Stimulated activated CD4-positive, alpha-beta T cell treated with anti-CD3 and anti-CD28 coated beads, Interleukin-12 subunit alpha, Interleukin-12 subunit beta, amount 100 ng/mL, for 4 hours (primary cell): Measurements from ENCODE around the gene NHLH1.
"Not testable (repeated sequence)": the region's sequence is repeated elsewhere in the genome, so short reads cannot be mapped to it uniquely, and the experiment has no call there.

Experiments
- DNase-seq: peaks from one replicate; pipeline ENCODE4 v3.0.0-alpha.2; 2020

NHLH1 gene

DNA sequence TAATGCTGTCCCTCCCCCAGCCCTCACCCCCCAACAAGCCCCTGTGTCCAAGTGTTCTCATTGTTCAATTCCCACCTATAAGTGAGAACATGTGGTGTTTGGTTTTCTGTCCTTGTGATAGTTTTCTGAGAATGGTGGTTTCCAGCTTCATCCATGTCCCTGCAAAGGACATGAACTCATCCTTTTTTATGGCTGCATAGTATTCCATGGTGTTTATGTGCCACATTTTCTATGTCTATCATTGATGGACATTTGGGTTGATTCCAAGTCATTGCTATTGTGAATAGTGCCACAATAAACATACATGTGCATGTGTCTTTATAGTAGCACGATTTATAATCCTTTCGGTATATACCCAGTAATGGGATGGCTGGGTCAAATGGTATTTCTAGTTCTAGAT, 17.9 kb downstream of the NHLH1 start:
- DNase-seq: not testable (repeated sequence)

DNA sequence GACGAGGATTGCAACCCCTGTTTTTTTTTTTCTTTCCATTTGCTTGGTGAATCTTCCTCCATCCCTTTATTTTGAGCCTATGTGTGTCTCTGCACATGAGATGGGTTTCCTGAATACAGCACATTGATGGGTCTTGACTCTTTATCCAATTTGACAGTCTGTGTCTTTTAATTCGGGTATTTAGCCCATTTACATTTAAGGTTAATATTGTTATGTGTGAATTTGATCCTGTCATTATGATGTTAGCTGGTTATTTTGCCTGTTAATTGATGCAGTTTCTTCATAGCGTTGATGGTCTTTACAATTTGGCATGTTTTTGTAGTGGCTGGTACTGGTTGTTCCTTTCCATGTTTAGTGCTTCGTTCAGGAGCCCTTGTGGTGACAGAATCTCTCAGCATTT, 21.5 kb downstream of the NHLH1 start:
- not testable (repeated sequence) for DNase-seq

DNA sequence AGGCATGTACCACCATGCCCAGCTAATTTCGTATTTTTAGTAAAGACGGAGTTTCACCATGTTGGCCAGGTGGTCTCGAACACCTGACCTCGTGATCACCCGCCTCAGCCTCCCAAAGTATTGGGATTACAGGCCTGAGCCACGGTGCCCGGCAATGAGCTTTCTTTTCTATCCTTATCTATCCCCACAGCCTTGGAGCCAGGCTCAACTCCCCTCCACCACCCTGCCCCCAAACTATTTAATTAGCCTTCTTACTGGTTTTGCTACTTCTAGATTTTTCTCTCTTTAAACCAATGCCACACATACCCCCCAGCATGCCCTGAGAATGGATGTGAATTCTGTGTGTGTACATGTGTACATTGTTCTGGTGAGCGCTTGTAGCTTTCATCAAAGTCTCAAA, 27.8 kb downstream of the NHLH1 start:
- no peak for DNase-seq

DNA sequence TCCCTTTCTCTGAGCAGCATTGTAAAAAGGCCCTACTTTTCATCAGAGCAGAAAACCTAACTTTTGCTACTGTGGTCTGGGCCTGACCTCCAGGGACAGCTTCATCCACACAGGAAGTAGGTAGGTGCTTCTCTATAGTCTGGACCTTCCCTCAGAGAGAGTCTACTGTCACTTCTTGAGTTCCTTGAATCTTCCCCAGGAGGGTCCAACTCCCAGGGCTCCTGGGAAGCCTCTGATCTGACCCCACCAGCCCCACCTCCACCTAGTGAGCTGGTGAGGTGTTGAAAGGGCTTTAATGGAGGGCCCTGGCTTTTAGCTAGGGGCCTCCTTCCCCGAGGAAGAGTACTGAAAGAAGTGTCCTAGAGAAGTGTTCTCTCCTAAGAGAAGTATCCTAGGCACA, 30.8 kb downstream of the NHLH1 start:
- DNase-seq: no peak

DNA sequence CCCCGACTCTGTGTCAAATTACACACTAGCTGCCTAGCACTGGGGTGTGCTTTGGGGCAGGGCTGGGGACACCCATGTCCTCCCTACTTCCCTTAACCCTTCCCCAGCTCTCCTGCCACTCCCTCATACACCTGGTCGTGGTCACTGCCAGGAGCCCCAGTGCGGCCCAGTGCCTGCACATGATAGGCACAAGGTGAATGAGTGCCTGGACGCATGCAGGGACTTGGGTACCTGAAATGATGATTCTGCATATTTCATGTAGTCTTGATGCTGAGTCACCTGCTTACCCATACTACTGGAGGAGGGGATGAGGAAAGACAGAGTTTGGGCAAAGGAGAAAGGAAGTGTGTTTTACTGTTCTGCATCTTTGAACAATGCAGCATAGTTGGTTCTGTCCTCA, 32.0 kb downstream of the NHLH1 start:
- no peak for DNase-seq

DNA sequence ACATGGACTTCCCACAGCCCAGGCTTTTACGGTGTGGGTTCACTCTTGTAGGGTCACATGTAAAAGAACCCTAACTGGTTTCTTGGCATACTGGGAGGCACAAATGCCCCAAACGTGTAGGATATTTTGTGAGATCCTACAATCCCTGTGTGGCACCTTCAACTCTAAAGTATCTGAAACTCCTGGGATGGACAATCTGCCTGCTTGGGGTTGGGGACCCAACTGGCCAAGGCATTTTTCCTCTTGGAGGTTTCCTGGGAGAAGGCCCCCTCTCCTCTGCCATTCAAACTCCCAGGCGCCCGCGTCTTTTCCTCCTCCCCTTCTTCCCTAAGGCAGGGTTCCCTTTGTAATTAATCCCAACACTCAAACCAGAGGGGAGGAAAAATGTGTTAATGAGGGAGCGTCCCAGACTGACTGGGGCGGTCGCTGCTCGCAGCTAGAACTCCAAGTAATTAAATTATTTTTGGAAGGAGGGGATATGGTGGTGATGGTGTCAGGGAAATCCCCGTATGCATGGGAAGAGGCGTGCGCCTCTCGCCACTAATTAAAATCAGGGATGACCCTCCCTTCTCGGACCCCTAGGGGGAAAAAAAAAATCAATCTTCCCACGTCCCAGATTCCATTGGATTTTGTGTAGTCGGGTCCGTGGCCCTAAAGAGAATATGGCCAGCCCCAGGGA, 32.8 kb downstream of the NHLH1 start:
- DNase-seq: no peak

DNA sequence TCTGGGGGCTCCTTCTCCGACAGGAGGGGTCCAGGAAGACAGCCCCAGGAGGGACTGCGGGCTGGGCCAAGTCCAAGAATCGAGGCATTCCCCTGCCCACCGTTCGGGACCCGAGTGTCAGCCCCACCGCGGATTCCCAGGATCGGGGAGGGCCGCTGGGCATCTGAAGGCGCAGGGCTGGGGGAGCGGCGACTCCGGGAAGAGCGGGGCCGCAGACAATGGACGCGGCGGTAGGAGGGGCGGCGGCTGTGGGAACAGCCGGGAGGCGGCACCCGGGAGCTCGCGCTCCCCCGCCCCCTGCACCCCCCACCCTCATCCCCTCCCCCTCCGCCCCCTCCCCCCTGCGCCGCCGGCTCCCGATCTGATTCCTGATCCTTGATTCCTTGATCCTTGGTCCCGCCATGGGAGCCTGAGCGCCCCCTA, 33.4 kb downstream of the NHLH1 start, which contains the start of gene VANGL2:
VANGL2 (plus strand) TSS at position 342 of the 423 bp plus-strand sequence. CDS start 15,274 bp downstream, outside the sequence.
- DNase-seq: peak; percentile 45

DNA sequence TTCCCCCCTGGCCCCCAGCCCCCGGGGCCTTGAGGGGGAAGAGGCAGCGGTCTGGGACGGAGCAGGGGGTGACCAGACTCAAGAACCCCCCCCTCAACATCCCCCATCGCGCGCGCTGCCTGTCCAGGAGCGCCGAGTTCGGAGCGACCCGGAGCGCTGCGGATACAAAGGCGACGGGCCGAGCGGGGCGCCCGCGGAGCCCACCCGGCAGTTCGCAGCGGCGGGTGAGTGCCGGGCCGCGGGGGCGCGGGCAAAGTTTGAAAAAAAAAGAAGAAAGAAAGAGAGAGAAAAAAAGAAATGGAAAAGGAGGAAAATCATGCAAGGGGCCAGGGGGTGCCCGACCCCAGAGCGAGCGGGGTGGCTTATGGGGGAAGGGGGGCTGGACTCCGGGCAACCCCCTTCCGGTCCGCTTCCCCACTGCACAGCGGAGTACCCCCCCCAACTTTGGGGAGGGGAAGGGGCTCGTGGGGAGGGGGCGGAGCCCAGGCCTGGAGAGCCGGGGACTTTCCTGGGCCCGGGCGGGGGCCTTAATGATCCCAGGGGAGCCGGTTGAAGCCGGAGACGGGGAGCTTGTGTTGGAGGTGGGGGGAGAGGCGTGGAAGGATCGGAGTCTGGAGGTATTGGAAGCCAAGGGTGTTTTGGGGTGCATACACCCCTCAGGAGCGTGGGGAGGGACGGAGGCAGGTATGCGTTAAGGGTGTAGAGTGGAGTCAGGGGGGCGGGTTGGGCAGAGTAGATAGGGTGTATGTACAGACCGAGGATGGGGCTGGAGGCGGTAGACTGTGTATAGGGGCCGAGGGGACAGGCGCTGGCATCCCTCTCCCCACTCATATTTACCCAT, 34.0 kb downstream of the NHLH1 start:
- no peak for DNase-seq

DNA sequence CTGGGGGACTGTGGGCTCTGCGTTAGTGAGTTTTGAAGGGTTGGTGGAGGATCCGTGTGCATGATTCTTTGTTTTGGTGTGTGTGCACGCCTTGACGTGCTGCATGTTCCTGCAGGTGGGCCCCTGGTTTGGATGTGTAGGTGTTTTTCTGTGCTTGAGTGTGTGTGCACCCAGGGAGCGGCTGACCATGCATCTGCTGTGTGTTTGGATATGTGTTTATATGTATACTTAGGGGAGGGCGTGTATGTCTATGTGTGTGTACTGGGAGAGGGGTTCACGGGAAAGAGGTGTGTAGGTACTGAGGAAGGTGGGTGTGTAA, 34.6 kb downstream of the NHLH1 start:
- DNase-seq: no peak

DNA sequence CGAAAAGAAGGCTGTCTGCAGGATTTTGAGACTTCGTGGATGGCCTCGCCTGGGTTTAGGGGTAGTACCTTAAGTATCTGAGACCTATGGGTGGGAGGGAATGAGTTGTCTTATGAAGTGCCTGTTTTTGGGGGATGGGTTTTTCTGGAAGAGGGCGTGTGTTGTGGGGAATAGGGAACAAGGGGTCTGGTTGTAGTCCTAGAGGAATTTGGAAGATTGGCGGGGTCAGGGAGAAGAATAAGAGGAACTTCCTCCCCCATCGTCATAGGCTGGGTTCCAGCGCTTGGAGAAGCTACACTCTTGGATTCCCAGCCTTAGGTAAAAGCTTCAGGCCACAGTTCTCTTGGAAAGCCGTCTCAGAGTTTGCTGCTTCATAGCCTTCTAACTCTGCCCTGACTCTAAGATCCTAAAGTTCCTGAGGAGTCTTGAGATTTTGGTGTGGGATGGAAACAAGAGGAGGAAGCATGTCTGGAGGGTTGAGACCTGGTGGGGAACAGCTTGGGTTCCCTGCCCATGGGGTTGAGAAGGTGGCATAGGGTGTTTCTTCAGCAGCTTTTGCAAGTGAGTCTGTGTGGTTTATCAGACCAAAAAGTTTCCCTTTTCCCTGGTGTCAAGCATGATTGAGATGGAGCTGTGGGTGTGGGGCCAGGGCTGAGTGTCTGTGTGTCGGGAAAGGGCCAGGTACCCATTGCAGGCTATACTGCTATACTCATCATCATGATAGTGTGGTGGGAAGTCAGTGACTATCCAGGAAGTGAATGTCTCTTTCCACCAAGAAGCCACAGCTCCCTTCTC, 35.3 kb downstream of the NHLH1 start:
- no peak for DNase-seq

DNA sequence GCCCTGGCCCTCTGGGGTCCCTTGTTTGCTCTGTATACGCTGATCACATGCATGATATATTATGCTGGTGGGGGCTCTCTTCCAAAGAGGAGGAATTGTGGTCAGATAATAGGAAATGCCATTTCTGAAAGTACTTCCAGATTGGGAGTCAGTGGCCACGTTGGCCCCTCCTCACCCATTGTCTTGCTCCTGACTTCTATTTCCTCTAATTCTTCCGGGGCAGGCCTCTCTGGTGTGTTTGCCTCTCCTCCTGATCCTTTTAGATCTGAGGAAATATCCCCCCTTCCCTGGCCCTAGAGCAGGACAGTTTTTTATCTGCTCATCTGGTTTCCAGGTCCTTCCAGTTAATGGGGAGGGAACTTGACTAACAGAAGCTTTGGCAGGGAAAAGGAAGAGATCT, 36.4 kb downstream of the NHLH1 start:
- DNase-seq: no peak

DNA sequence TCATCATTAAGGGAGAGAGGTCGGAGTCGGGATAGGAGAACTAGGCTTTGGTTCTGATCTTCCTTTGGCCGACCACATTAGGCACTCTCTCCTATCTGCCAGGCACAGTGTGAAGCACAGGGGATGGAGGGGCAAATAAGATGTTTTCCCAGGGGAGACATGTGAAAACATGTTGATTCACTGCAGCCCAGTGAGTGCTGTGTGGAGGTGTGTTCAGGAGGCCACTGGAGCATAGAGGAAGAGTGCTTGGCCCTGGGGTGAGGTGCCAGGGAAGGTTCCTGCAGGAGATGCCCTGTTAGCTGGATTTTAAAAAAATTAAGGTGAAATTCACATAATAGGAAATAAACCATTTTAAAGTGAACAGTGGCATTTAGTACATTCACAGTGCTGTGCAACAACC, 37.2 kb downstream of the NHLH1 start:
- DNase-seq: no peak

DNA sequence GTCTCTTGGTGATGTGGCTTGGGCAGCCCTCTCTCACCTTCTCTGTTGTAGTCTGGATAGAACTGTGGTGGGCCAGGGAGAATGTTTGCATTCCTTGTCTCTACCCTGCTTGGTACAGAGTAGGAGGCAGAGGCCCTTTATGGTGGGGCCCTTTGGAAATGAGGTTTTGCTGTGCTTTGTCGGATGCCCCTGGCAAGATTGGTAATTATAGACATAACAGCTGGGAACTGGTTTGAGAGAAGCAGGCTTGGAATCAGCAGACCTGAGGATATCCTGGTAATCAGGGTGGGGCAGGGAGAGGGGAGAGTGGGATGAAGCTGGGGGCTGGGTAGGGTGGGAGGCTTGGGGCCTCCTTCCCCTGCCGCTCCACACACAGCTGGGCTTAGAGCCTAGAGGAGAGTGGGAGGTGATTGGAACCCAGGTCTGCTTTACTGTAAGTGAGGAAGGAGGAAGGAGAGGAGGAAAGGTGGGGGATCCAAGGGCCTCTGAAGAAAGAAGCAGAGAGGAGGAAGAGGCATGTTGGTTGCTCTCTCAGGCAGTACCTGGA, 38.5 kb downstream of the NHLH1 start:
- DNase-seq: no peak

DNA sequence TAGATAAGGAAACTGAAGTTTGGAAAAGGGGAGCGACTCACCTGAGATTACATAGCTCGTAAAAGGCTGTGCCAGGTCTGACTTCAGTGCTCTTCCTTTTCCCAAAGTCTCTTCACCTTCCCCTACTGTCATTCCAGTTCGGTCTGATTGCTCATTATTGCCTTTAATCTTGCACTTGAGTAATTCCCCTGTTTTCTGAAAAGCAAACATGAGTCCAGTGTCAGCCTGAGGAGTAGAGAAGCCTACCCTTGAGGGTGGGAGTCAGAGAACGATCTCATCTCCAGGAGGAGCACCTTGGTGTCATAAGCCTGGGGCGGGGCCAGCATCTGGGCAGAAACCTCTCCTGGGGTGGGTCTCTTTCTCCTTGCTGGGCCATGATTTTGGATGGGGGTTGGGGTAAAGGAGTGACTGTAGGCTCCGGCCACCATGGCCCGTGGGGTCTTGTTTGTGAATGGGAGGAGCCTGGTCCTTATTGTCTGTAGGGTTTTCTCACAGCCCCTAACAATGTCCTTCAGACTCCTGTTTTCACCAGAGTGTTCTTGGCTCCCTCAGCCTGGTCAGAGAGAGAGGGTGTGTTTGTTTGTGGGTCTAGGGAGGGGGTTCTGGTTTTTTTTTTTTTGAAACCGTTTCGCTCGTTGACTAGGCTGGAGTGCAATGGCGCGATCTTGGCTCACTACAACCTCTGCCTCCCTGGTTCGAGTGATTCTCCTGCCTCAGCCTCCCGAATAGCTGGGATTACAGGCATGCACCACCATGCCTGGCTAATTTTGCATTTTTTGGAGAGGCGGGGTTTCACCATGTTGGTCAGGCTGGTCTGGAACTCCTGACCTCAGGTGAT, 39.5 kb downstream of the NHLH1 start:
- no peak for DNase-seq

DNA sequence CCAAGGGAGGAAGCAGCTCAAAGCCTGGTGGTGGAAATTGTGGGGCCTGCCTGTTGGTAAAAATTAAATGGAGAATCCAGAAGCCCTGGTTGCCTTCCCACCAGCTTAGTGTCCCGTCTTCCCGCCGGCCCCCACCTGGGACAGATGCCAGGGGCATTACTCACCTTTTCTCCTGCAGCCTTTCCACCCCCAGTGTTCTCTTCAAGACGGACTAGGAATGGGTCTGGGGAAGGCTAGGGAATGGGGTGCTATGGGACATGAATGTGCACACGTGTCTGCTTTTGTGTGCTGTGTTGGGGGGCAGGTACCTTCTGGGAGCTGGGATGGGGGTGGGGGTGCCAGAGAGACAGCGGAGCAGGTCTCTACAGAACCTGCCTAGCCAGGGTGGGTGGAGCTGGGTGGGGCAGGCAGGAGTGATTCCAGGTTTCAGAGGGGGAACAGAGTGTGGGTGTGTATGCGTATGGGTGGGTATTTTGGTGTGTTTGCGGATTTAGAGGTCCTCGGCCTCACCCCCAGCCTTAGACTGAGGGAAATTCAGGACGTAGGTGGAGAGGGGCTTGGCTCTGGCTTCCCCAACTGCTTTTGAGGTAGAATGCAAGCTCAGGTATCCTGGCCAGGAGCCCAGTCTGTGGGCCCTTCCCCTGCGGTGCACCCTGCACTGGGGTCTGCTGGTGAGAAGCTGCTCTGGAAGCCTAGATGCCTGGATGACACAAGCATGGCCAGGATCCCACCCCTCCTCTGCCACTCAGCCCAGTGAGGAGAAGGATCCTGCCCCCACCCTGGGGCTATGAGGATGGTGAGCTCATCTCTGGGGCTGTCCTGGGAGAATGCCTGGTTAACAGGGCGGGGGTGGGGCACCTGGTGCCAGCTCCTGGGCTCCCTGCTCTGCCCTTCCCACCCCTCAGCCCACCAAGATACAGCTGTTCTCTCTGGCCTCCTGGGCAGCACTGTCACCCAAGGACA, 41.2 kb downstream of the NHLH1 start:
- no peak for DNase-seq

DNA sequence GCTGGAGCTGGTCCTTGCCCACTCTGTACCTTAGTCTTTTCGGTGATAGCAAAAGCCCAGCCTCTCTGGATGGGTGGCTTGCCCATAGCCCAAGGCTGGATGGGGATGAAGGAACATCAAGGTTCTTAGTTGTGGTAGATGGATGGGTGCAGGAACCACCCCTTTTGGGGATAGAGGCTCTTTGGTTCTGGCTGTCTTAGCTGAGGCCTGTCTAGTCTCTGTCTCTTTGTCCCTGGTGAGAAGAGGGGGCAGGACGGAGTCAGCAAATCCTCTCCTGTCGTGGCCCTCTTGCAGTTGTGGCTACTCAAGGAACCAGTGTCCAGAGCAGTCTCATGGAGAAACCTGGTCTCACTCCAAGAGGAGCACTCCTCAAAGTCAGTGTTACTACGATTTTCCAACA, 42.0 kb downstream of the NHLH1 start:
- no peak for DNase-seq

DNA sequence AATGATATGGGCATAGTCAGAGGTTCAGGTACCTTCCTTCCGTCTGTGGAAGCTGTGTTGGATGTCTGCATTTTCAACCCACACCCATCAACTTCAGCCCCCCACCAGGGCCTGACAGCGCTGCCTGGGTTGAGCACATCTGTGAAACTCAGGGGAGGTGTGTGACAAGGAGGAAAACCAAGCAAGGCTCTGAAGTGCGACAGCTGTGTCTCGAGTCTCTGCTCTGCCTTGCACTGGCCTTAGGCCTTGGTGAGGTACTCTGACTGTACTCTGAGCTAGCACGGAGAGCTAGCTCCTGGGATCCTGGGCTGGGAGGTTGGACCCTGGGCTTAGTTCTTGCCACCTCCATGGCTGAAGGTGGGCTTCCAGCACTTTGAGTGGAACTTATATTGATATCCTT, 42.6 kb downstream of the NHLH1 start:
- DNase-seq: no peak

DNA sequence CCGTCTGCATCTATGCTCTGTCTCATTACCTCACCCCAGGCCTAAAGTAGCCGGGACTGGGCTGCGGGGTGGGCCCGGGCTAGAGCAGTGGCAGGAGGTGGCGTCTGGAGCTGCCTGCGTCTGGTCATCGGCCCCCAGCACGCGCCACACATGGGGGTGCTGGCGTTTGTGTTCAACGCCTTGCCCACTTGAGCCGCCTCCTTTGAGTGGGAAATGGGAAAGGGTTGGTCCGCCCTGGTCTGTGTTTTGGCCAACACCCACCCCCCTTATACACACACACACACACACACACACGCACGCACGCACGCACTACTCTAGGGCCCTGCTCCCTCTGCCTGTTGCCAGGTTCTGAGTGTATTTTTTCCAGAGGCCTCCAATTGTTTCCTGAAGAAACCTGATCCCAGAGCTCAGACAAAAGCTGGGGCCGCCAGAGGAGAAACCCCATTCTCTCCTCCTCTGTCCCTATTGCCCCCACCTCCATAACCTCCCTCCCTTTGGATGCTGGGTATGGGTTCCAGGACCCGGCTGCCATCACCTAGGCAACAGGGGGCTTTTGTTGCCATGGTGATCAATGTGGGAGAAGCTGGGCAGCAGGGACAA, 43.6 kb downstream of the NHLH1 start:
- no peak for DNase-seq

DNA sequence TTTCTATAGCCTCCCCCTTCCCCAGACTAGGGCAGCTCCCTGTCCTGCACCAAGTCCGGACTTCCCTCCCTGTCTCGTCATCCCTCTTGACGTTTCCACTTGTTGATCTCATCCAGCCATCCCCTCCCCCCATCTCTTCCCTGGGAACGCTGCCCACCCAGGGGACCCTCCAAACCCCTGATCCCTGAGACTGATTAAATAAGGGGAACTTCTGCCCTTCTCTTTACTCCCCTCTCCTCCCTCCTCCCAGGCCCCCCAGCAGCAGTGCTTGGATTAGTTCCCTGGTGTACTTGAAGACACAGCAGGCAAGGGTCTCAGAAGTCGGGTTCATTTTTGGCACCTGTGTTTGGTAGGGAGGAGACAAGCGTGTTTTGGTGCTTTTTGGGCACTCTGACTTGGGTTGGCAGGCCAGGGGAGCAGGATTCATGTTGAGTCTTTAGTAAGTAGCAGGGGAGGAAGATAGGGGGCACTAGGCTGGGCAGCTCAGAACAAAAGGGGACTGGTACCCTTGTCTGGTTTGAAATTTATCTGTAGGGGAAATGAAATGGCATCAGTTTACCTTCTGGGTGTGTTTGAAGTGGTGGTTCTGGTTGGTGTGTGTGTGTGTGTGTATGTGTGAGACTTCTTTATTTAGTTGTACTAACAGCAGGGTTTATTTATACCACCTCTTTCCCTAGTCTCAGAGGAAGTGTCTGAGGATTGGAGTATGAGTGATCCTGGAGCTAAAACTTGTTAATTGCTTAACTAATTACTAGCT, 44.6 kb downstream of the NHLH1 start:
- DNase-seq: no peak

DNA sequence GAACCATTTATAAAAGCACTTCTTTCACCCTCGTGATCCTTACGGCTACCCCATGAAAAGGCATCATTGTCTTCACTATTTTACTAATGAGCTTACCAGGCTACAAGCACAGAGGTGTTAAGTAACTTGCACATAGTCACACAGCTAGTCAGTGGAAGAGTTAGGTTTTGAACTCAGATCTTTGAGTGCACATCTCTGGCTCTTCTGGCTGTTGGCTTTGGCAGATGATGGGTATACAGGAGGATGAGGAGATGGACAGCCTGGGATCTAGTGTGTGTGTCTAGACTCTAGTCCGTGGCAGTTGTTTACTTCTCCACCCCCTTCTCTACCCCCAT, 45.1 kb downstream of the NHLH1 start:
- no peak for DNase-seq
